Measurements from ENCODE around the gene SMIM1. TPM values are rescaled to one million over a fixed set of nuclear protein-coding genes. Genes with fewer than 3 reads are reported as not detected.

Gene SMIM1
- polyA plus RNA-seq, 1 donor (not counting 4 experiments of a cell fraction or from before 2014, with no cell fraction given), result 0.79 TPM

GRCh38 chr1:3795453-3796214 lies 23.1 kb downstream of the SMIM1 start:
- H3K79me2 ChIP-seq (ENCODE audit: control insufficient read depth, insufficient read depth, low read length), result peaks cover 49% of the 10 kb centered on the region
- H3K4me3 ChIP-seq (ENCODE audit: control insufficient read depth in 2 of 3, extremely low read depth in 1 of 3, insufficient read depth in 2 of 3, low read depth in 1 of 3, low read length in 3 of 3), result peak overlapping the region; percentile 66 to 83 (median 76)
- peak overlapping the region; percentile 72 for H3K9ac ChIP-seq (ENCODE audit: control insufficient read depth, extremely low read depth, insufficient read depth, low read length)
- peaks cover 6% of the 10 kb centered on the region for H4K20me1 ChIP-seq (ENCODE audit: control insufficient read depth, extremely low read depth, insufficient read depth, low read length)
- peaks cover 36% of the 10 kb centered on the region for H3K4me1 ChIP-seq (ENCODE audit: control insufficient read depth, extremely low read depth, insufficient read depth, low read length)
- H3K27me3 ChIP-seq (ENCODE audit: control insufficient read depth, extremely low read depth, insufficient read depth, low read length), result no peaks in the 10 kb centered on the region
- TF ChIP-seq EZH2 (IDR thresholded peaks at IDR 0.05; ENCODE audit: low read length), result no peak
- no peak for TF ChIP-seq CTCF (optimal IDR thresholded peaks at IDR 0.05 in 1 of 3, IDR thresholded peaks at IDR 0.05 in 1 of 3, conservative IDR thresholded peaks at IDR 0.05 in 1 of 3; ENCODE audit: extremely low read depth in 1 of 3, insufficient read depth in 2 of 3, low read length in 3 of 3)
- no peak overlapping the region for H2AFZ ChIP-seq (ENCODE audit: control insufficient read depth, low read length)
- H3K27ac ChIP-seq (ENCODE audit: control insufficient read depth, insufficient read depth, low read length), result peak overlapping the region; percentile 49
- FAIRE-seq, result no peak
- DNase-seq (ENCODE audit: low read depth, low spot score), result no peak
- dilution Hi-C loops (cut with MboI; ENCODE audit: extremely low pct_ligation_motif_present, low sequenced_read_pairs), result no loop called here
- peaks cover 4% of the 10 kb centered on the region in 2 experiments for H3K36me3 ChIP-seq (ENCODE audit: control insufficient read depth in 2 of 2, extremely low read depth in 1 of 2, insufficient read depth in 2 of 2, low read length in 2 of 2)
- H3K9me3 ChIP-seq (ENCODE audit: control insufficient read depth, low read depth, low read length), result no peaks in the 10 kb centered on the region
- H3K4me2 ChIP-seq (ENCODE audit: control insufficient read depth, extremely low read depth, insufficient read depth, low read depth, low read length), result peak overlapping the region; percentile 98
- H3K9me1 ChIP-seq (ENCODE audit: control insufficient read depth, extremely low read depth, insufficient read depth, low read length), result no peaks in the 10 kb centered on the region

GRCh38 chr1:3796215-3797061 lies 23.9 kb downstream of the SMIM1 start, which contains the start of gene LRRC47:
Gene LRRC47, minus strand, starts transcription at chr1:3796498. Its CDS starts 22 bp downstream, at chr1:3796476.
- Histone ChIP-seq H3K36me3 (ENCODE audit: control insufficient read depth in 2 of 2, extremely low read depth in 1 of 2, insufficient read depth in 2 of 2, low read length in 2 of 2) (peaks cover 0 to 4% of the 10 kb centered on the region in 2 experiments), H3K9me1 (ENCODE audit: control insufficient read depth, extremely low read depth, insufficient read depth, low read length) (no peaks in the 10 kb centered on the region), H3K4me3 (ENCODE audit: control insufficient read depth in 2 of 3, extremely low read depth in 1 of 3, insufficient read depth in 2 of 3, low read depth in 1 of 3, low read length in 3 of 3) (peak within 1 kb of the TSS; percentile 66 to 83 (median 76)), H3K79me2 (ENCODE audit: control insufficient read depth, insufficient read depth, low read length) (peaks cover 41% of the 10 kb centered on the region), H4K20me1 (ENCODE audit: control insufficient read depth, extremely low read depth, insufficient read depth, low read length) (peaks cover 6% of the 10 kb centered on the region), H3K4me1 (ENCODE audit: control insufficient read depth, extremely low read depth, insufficient read depth, low read length) (peaks cover 36% of the 10 kb centered on the region), H3K4me2 (ENCODE audit: control insufficient read depth, extremely low read depth, insufficient read depth, low read depth, low read length) (peak within 1 kb of the TSS; percentile 98), H3K9me3 (ENCODE audit: control insufficient read depth, low read depth, low read length) (no peaks in the 10 kb centered on the region), H3K27me3 (ENCODE audit: control insufficient read depth, extremely low read depth, insufficient read depth, low read length) (no peaks in the 10 kb centered on the region), H3K27ac (ENCODE audit: control insufficient read depth, insufficient read depth, low read length) (peak within 1 kb of the TSS; percentile 49), H3K9ac (ENCODE audit: control insufficient read depth, extremely low read depth, insufficient read depth, low read length) (peak within 1 kb of the TSS; percentile 72), H2AFZ (ENCODE audit: control insufficient read depth, low read length) (peak within 1 kb of the TSS; percentile 84)
- FAIRE-seq (peak; percentile 34), DNase-seq (ENCODE audit: low read depth, low spot score) (no peak)
- dilution Hi-C loops (cut with MboI; ENCODE audit: extremely low pct_ligation_motif_present, low sequenced_read_pairs), result no loop called here
- TF ChIP-seq CTCF (optimal IDR thresholded peaks at IDR 0.05 in 1 of 3, IDR thresholded peaks at IDR 0.05 in 1 of 3, conservative IDR thresholded peaks at IDR 0.05 in 1 of 3; ENCODE audit: extremely low read depth in 1 of 3, insufficient read depth in 2 of 3, low read length in 3 of 3) (no peak), EZH2 (IDR thresholded peaks at IDR 0.05; ENCODE audit: low read length) (no peak)
